HG03196 (cell line): ENCODE measurements around the gene TRMT61B.

Experiments used
- ATAC-seq: cut with Tn5 transposase; IDR thresholded peaks from one replicate; pipeline ENCODE4 v1.9.1; 2021; ENCODE audit not compliant: unreplicated experiment

TRMT61B gene

GRCh38 chr2:28870146-28870891 is at the start of gene TRMT61B:
TSS of gene TRMT61B (minus strand) at chr2:28870309. CDS start at chr2:28870277, 32 bp downstream.
- ATAC-seq, result peak; percentile 93

GRCh38 chr2:28915939-28916338 is 45.8 kb upstream of the TRMT61B start:
- ATAC-seq, result no peak

DNA sequence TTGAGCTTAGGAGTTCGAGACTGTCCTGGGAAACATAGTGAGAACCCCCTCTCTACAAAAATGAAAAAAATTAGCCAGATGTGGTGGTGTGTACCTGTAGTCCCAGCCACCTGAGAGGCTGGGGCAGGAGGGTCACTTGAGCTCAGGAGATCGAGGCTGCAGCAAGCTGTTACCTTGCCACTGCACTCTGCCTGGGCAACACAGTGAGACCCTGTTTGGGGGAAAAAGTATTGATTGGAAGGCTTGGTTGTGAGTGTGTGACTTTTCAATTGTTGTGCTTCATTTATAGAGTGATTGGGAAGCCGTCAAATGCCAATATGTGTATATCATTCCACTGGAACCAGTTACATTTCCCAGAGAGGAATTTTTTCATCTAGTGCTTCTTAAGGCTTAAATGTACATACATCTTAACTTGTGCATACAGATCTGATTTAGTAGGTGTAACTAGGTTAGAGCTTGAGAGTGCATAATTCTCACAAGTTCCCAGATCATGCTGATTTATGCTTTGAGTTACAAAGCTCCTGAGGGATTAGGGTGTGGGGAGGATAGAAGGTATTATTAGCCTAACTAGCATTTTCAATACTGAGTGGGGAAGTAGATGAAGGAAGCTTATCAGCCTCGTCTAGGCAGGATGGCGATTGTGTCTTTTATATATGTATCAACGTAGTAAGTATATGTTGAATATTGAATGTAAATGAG is 39.7 kb upstream of the TRMT61B start:
- ATAC-seq, result no peak

DNA sequence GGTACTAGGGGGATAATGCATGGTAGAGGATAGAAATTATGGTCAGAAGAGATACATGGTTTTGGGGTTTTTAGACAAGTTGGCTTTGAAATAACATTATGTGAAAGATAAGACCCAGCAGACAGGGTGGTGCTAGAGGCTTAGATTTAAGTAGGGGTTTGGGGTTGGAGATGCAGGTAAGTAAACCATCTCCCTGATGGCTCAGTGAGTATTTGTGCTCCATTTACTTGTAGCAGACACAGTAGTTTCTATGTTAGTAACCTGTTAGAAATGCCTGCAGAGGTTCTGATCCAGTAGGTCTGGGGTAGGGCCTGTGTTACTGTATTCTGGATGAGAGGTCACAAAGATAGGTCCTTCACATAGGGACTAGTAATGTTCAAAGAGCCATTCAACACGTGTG is 38.1 kb upstream of the TRMT61B start:
- ATAC-seq, result no peak

GRCh38 chr2:28906821-28907220 is 36.7 kb upstream of the TRMT61B start:
- no peak for ATAC-seq

DNA sequence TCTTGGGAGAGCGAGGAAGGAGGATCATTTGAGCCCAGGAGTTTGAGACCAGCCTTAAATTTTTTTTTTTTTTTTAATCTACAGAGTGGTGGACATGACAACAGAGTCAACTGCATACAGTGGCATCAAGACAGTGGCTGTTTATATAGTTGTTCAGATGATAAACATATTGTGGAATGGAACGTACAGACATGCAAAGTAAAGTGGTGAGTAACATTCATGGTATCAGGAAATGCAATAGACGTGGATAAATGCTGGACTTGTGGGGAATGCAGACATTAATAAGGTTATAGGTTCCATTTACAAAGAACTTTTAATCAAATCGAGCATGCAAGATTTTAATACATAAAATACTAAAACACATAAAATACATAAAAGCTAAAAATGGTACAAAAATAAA is 36.3 kb upstream of the TRMT61B start:
- ATAC-seq, result no peak

DNA sequence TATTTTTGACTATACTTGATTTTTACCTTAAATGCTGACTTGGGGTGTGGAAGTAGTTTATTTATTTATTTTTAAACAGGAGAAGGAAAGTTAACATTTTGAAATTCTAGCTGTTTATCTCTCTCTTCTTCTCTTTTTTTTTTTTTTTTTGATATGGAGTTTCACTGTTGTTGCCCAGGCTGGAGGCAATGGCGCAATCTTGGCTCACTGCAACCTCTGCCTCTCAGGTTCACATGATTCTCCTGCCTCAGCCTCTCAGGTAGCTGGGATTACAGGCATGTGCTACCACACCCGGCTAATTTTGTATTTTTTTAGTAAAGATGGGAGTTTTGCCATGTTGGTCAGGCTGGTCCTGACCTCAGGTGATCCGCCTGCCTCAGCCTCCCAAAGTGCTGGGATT is 35.4 kb upstream of the TRMT61B start:
- ATAC-seq, result no peak

DNA sequence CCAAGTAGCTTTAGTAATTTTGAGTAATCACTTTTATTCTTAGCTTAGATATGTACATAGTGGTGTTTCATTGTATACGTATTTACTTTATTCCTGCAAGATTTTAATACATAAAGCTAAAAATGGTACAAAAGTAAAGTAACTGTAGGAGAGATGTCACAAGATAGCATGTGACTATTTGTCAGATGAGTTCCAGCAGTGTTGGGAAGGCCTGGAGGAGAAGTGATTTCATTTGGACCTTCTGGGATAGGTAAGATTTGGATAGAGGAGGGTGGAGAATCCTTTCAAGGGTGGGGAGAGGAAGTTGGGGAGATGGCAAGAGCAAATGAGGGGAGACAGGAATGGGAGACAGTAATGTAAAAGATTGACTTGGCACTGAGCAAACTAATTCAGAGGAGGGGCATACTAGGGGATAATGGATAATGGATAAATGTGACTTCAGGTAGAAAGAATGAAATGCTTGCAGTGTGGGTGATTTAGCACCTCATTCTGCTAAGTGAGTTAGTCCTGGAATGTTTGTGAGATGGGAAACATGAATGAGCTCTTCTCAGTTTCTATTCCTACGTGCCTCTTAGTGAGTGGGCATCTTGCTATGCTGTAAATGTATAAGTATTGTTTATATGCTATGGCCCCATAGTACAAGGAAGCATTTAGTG is 34.8 kb upstream of the TRMT61B start:
- ATAC-seq, result no peak

DNA sequence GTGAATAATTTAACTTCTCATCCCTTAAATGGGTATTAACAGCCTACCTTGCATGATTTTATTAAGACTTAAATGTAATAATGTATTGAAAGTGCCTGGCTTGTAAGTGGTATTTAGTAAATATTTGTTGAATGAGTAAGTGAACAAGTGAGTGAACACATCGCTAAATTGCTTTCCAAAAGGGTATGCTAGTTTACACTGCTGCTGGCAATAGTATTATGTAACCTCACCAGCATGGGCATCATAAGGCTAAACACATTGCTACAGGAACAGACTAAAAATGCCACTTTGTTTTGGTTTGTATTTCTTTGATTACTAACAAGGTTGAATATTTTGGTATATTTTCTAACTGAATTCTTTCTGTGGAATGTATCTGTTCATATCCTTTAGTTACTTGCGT is 34.2 kb upstream of the TRMT61B start:
- ATAC-seq, result no peak

DNA sequence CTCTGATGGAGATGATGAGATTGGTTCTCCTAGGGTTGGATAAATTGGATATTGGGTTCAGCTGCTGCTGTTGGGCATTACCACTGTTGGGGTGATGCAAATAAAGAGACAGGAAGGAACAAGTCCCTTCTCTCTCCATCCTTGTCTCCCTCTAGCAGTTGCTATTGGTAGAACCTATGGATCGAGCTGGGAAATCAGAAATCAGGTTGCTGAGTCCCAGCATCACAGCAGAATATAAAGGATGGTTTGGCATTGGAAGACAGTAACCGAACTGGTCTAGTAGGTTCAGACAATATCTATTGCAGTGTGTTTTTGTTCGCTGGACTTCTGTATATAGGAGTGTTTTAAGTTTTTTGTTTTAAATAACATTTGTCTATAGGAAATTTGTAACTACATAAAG is 32.5 kb upstream of the TRMT61B start:
- ATAC-seq, result no peak

GRCh38 chr2:28901841-28902240 is 31.7 kb upstream of the TRMT61B start:
- ATAC-seq, result no peak

- ATAC-seq, result no peak
These were observed 31.1 kb upstream of the TRMT61B start for GRCh38 chr2:28901202-28901601.

- no peak for ATAC-seq
These were observed 27.9 kb upstream of the TRMT61B start for GRCh38 chr2:28898048-28898447.

GRCh38 chr2:28896906-28897305 is 26.8 kb upstream of the TRMT61B start:
- no peak for ATAC-seq

- peak; percentile 21 for ATAC-seq
These were observed 25.2 kb upstream of the TRMT61B start for GRCh38 chr2:28895189-28895893.

DNA sequence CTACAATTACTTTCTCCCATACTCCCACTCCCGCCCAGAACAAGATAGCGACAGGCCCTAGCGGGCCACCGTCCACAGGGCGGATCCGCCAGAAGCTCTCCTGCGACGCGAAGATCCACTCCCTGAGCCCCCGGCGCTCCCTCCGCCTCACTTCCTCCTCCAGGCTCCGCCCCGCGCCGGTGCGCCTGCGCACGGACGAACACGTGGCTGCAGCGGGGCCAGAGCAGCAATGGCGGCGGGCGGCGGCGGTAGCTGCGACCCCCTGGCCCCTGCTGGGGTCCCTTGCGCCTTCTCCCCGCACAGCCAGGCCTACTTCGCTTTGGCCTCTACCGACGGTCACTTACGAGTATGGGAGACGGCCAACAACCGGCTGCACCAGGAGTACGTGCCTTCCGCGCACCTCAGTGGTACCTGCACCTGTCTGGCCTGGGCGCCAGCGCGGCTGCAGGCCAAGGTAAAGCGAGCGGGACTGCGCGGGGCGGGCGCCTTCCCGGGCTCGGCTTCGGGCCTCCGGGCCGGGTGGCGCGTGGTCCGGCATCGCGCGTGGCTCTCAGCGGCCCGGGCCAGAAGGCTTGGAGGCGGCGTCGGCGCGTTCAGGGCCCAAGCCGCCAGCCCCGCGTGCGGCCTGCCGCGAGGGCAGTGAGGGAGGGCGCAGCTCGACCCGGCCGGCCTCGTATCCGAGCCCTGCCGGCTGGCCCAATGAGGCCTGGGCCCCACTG is 24.5 kb upstream of the TRMT61B start, which contains the start of gene WDR43:
Gene WDR43, plus strand, starts transcription at position 198 of the 719 bp plus-strand sequence. Its CDS starts 32 bp downstream, at position 230.
- peak; percentile 88 for ATAC-seq

- ATAC-seq, result no peak
These were observed 23.4 kb upstream of the TRMT61B start for GRCh38 chr2:28893488-28893887.

GRCh38 chr2:28880193-28880592 is 10.1 kb upstream of the TRMT61B start:
- no peak for ATAC-seq

GRCh38 chr2:28871620-28872019 is 1.5 kb upstream of the TRMT61B start:
- ATAC-seq, result no peak

DNA sequence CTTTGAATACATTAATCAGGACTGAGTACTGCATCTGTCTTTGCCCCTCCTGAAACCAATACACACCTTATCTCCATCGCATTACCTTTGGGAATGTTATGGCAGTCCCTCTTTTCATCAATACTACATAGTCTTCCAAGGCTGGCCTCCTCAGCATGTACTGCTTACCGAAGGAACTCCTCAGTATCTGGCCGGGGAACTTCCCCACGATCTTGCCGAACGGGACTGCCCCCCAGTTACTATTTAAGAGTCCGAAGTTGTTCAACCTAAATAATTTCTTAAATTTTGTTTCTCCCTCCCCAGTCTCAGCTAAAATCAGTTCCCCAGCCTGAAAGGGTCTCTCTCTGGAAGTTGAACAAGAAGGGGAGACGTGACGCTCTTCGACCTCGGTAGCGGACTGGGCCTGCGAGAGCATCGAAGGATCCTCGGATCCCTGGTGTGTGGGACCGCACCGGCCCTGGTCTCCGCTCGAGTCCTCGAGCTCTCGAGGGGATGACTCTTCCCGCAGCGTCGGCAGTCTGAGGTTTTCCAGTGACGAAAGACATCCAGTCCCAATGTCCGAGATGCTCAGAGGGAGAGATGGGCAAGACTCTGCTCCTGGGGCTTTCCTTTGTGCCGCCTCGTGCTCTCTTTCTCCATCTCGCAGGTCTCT is 489 bp downstream of the TRMT61B start:
- peak; percentile 32 for ATAC-seq
